ENCODE measurements around the gene ZSWIM5.
"Not testable (repeated sequence)": the region's sequence is repeated elsewhere in the genome, so short reads cannot be mapped to it uniquely, and the experiment has no call there.

DNA sequence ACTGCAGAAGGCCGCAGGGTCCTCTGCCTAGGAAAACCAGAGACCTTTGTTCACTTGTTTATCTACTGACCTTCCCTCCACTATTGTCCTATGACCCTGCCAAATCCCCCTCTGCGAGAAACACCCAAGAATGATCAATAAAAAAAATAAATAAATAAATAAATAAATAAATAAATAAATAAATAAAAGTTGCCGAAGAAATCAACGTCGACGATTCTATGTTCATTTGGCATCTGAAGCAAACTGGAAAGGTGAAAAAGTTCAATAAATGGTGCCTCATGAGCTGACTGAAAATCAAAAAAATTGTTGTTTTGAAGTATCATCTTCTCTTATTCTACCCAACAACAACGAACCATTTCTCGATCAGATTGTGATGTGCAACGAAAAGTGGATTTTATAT, 17.3 kb upstream of the ZSWIM5 start:
- TF ChIP-seq CTCF (optimal IDR thresholded peaks at IDR 0.05 in 1 of 3, IDR thresholded peaks at IDR 0.05 in 1 of 3, conservative IDR thresholded peaks at IDR 0.05 in 1 of 3; ENCODE audit: extremely low read depth in 1 of 3, insufficient read depth in 2 of 3, low read length in 3 of 3); EZH2 (IDR thresholded peaks at IDR 0.05; ENCODE audit: low read length): not testable (repeated sequence)

All from keratinocyte (primary cell).